ENCODE measurements around the gene HEBP1.

- TF ChIP-seq CTCF (IDR thresholded peaks at IDR 0.05) (peak in 1 of 4 experiments; percentile 34), POLR2AphosphoS5 (IDR thresholded peaks at IDR 0.05) (peak; percentile 61)
These were observed 44.2 kb upstream of the HEBP1 start, which contains the start of gene FAM234B for GRCh38 chr12:13044002-13044905.

All from prostate gland (tissue), 2 donors.